ENCODE measurements around the gene IL1RAPL1. TPM values are rescaled to one million over a fixed set of nuclear protein-coding genes. Genes with fewer than 3 reads are reported as not detected.

IL1RAPL1 gene
- total RNA-seq, 2 experiments from 2014 or later: not detected

DNA sequence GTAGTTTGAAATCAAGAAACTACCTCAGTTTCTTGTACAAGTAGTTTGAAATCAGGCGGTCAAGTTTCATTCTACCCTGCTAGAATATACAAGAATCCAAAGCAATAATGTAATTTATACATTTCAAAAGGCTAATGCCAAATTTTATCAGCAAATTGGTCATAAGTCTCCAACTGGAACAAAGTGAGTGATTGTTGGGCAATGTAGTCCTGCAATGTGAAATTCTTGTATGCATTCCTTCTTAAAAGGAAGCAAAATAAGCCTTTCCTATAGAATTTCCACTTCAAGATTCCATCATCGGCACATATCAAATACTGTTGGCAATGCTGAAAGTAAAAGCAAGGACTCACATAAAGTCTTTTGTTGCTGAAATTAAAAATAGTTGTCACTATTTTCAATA is 334.9 kb downstream of the IL1RAPL1 start:
- no peak for DNase-seq
- CTCF ChIA-PET: no interaction called here
- H3K9me3 Mint-ChIP-seq: no peaks in the 10 kb centered on the region
- no peaks in the 10 kb centered on the region for H3K36me3 Mint-ChIP-seq (ENCODE audit: low read depth)
- H3K27ac Mint-ChIP-seq: no peak overlapping the region
- H3K4me1 Mint-ChIP-seq (ENCODE audit: low read depth): no peaks in the 10 kb centered on the region
- no peak overlapping the region for H3K4me3 Mint-ChIP-seq
- intact Hi-C loops (cut with micrococcal nuclease): no loop called here
- H3K27me3 Mint-ChIP-seq (ENCODE audit: low read depth): no peaks in the 10 kb centered on the region

DNA sequence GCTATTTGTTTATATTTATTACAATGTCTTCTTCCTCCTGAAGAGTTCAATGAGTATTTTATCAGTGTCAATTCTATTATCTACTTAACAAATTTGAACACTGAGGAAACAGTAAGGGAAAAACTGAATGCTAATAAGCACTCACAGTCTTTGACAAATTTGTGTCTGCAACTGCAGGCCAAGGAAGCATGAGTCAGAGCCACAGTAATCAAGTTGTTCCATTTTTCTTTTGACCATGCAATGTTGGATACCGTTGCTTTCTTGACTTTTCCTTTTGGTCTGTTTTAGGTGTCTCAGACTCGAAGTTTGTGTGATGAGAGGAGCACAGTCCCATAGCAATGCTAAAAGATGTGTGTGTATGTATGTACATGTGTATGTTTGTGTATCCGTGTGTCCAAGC is 359.6 kb downstream of the IL1RAPL1 start:
- intact Hi-C loops (cut with micrococcal nuclease): no loop called here
- CTCF ChIA-PET: no interaction called here
- H3K9me3 Mint-ChIP-seq: no peaks in the 10 kb centered on the region
- H3K36me3 Mint-ChIP-seq (ENCODE audit: low read depth): no peaks in the 10 kb centered on the region
- no peak overlapping the region for H3K4me3 Mint-ChIP-seq
- DNase-seq: no peak
- H3K4me1 Mint-ChIP-seq (ENCODE audit: low read depth): no peaks in the 10 kb centered on the region
- H3K27ac Mint-ChIP-seq: no peak overlapping the region
- no peaks in the 10 kb centered on the region for H3K27me3 Mint-ChIP-seq (ENCODE audit: low read depth)

GRCh38 chrX:28960063-28960462 is 372.8 kb downstream of the IL1RAPL1 start:
- CTCF ChIA-PET: no interaction called here
- H3K4me1 Mint-ChIP-seq (ENCODE audit: low read depth): no peaks in the 10 kb centered on the region
- H3K27ac Mint-ChIP-seq: no peak overlapping the region
- peaks cover 3% of the 10 kb centered on the region for H3K9me3 Mint-ChIP-seq
- no peaks in the 10 kb centered on the region for H3K36me3 Mint-ChIP-seq (ENCODE audit: low read depth)
- no peaks in the 10 kb centered on the region for H3K27me3 Mint-ChIP-seq (ENCODE audit: low read depth)
- DNase-seq: no peak
- no peak overlapping the region for H3K4me3 Mint-ChIP-seq
- intact Hi-C loops (cut with micrococcal nuclease): no loop called here

DNA sequence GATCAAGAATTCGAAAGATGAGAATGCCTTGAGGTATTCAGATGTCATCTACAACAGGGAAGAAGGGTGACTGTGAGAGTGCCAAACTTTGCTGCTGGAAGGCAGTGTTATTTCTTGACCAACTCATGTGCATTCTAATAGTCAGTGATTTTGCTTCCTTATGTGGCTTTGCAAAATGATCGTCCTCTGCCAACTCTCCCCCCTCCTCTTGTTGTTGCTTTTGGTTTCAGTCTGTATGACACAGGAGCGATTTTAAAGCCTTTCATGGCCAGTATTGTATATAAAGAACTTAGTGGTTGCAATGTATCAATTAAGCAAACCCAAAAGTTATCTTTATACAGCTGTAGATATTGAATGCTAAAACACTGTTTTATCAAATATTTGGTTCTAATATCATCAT is 379.1 kb downstream of the IL1RAPL1 start:
- Mint-ChIP-seq H3K9me3 (no peaks in the 10 kb centered on the region), H3K27me3 (ENCODE audit: low read depth) (no peaks in the 10 kb centered on the region), H3K27ac (no peak overlapping the region), H3K4me3 (no peak overlapping the region), H3K4me1 (ENCODE audit: low read depth) (no peaks in the 10 kb centered on the region), H3K36me3 (ENCODE audit: low read depth) (no peaks in the 10 kb centered on the region)
- intact Hi-C loops (cut with micrococcal nuclease): no loop called here
- CTCF ChIA-PET: no interaction called here
- no peak for DNase-seq

- Mint-ChIP-seq H3K27me3 (ENCODE audit: low read depth) (no peaks in the 10 kb centered on the region), H3K36me3 (ENCODE audit: low read depth) (no peaks in the 10 kb centered on the region), H3K9me3 (peaks cover 4% of the 10 kb centered on the region), H3K4me1 (ENCODE audit: low read depth) (no peaks in the 10 kb centered on the region), H3K4me3 (no peak overlapping the region), H3K27ac (no peak overlapping the region)
- CTCF ChIA-PET: no interaction called here
- intact Hi-C loops (cut with micrococcal nuclease): no loop called here
- DNase-seq: no peak
Measured at GRCh38 chrX:28969126-28969525, 381.9 kb downstream of the IL1RAPL1 start.

GRCh38 chrX:28979877-28980276 is 392.6 kb downstream of the IL1RAPL1 start:
- no peak for DNase-seq
- H3K4me3 Mint-ChIP-seq: no peak overlapping the region
- no peaks in the 10 kb centered on the region for H3K36me3 Mint-ChIP-seq (ENCODE audit: low read depth)
- CTCF ChIA-PET: no interaction called here
- no peaks in the 10 kb centered on the region for H3K27me3 Mint-ChIP-seq (ENCODE audit: low read depth)
- peaks cover 2% of the 10 kb centered on the region for H3K9me3 Mint-ChIP-seq
- no peak overlapping the region for H3K27ac Mint-ChIP-seq
- H3K4me1 Mint-ChIP-seq (ENCODE audit: low read depth): no peaks in the 10 kb centered on the region
- intact Hi-C loops (cut with micrococcal nuclease): no loop called here

DNA sequence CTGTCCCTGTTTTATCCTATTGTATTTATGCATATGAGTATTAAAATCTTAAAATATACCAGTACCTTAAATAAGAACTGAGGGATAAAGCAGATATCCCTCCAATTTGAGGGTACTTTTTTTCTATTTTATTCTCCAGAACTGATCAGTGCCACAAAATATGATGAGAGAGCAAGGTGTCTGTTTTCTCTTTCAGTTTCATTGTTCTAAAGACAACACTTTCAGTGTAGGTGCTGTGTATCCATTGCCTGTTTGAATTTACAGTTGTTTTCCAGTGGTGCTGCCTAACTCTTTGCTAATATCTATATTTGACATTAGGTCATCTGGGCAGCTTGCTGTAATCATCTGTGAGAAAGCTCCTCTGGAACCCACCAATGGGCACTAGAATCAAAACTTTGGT is 394.7 kb downstream of the IL1RAPL1 start:
- H3K36me3 Mint-ChIP-seq (ENCODE audit: low read depth): no peaks in the 10 kb centered on the region
- CTCF ChIA-PET: no interaction called here
- intact Hi-C loops (cut with micrococcal nuclease): no loop called here
- no peak for DNase-seq
- H3K27me3 Mint-ChIP-seq (ENCODE audit: low read depth): no peaks in the 10 kb centered on the region
- H3K4me1 Mint-ChIP-seq (ENCODE audit: low read depth): no peaks in the 10 kb centered on the region
- no peak overlapping the region for H3K4me3 Mint-ChIP-seq
- H3K9me3 Mint-ChIP-seq: peaks cover 2% of the 10 kb centered on the region
- H3K27ac Mint-ChIP-seq: no peak overlapping the region

GRCh38 chrX:28988246-28988645 is 401.0 kb downstream of the IL1RAPL1 start:
- H3K4me1 Mint-ChIP-seq (ENCODE audit: low read depth): no peaks in the 10 kb centered on the region
- no peak for DNase-seq
- CTCF ChIA-PET: interaction anchor here (0.6 kb wide), 1 partner anchor 819 kb away, joined by 3 read pairs; no protein-coding TSS in a partner anchor
- H3K36me3 Mint-ChIP-seq (ENCODE audit: low read depth): no peaks in the 10 kb centered on the region
- H3K27me3 Mint-ChIP-seq (ENCODE audit: low read depth): no peaks in the 10 kb centered on the region
- H3K9me3 Mint-ChIP-seq: peaks cover 2% of the 10 kb centered on the region
- intact Hi-C loops (cut with micrococcal nuclease): no loop called here
- H3K27ac Mint-ChIP-seq: no peak overlapping the region
- no peak overlapping the region for H3K4me3 Mint-ChIP-seq

GRCh38 chrX:28997706-28998463 is 410.6 kb downstream of the IL1RAPL1 start:
- no peak overlapping the region for H3K27ac Mint-ChIP-seq

DNA sequence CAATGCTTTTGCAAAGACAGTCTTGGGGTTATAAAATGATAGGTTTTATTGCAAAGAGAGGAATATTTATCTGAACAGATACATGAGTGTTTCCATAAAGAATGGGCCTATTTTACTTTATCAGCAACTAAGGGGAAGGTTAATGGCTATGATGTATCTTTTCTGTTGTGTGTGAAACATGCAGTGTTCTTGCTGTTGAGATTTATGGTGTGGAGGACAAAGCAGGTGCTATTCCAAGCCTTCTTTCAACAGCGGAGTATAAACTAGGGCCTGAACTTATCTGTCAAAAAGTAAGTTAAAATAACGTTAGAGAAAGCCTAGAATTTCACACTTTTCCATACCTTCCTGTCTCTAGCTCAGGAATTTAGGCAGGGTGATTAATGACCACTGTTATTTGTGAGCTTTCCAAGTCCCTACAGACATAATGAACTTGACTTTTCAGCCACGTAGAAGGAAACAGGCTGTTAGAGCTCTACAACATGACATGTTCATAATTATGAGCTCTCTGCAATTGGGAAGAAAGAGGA is 411.4 kb downstream of the IL1RAPL1 start:
- no peak for DNase-seq
- CTCF ChIA-PET: no interaction called here
- H3K9me3 Mint-ChIP-seq: peaks cover 2% of the 10 kb centered on the region
- intact Hi-C loops (cut with micrococcal nuclease): no loop called here
- H3K4me1 Mint-ChIP-seq (ENCODE audit: low read depth): no peaks in the 10 kb centered on the region
- no peak overlapping the region for H3K4me3 Mint-ChIP-seq
- H3K27me3 Mint-ChIP-seq (ENCODE audit: low read depth): no peaks in the 10 kb centered on the region
- H3K36me3 Mint-ChIP-seq (ENCODE audit: low read depth): no peaks in the 10 kb centered on the region
- no peak overlapping the region for H3K27ac Mint-ChIP-seq

More at GRCh38 chrX:28997706-28998463, 410.6 kb downstream of the IL1RAPL1 start:
- Mint-ChIP-seq H3K4me3 (no peak overlapping the region), H3K9me3 (peaks cover 2% of the 10 kb centered on the region), H3K4me1 (ENCODE audit: low read depth) (no peaks in the 10 kb centered on the region), H3K27me3 (ENCODE audit: low read depth) (no peaks in the 10 kb centered on the region), H3K36me3 (ENCODE audit: low read depth) (no peaks in the 10 kb centered on the region)
- no peak for DNase-seq
- intact Hi-C loops (cut with micrococcal nuclease): no loop called here
- CTCF ChIA-PET: no interaction called here

GRCh38 chrX:29012867-29013266 is 425.6 kb downstream of the IL1RAPL1 start:
- H3K27me3 Mint-ChIP-seq (ENCODE audit: low read depth): no peaks in the 10 kb centered on the region
- CTCF ChIA-PET: no interaction called here
- no peaks in the 10 kb centered on the region for H3K36me3 Mint-ChIP-seq (ENCODE audit: low read depth)
- DNase-seq: no peak
- no peak overlapping the region for H3K27ac Mint-ChIP-seq
- H3K4me1 Mint-ChIP-seq (ENCODE audit: low read depth): no peaks in the 10 kb centered on the region
- H3K9me3 Mint-ChIP-seq: peaks cover 3% of the 10 kb centered on the region
- no peak overlapping the region for H3K4me3 Mint-ChIP-seq
- intact Hi-C loops (cut with micrococcal nuclease): no loop called here

DNA sequence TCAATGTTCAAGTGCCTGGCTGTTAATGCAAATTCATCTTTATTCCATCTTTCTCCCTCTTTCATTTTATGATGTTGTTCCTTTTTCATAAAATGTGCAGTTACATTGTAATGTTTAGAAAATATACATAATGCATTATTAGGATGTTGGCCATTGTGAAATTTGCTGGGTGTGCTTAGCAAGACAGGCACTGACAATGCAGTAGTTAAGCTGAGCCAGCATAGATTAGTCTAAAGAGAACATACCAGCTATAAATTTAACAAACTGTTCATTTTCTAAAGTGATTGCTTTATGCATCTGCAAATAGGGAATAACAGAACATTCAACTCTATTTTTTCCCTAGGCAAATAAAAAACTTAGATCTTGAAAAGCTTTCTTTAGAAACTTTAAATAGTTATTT is 436.0 kb downstream of the IL1RAPL1 start:
- CTCF ChIA-PET: no interaction called here
- Mint-ChIP-seq H3K36me3 (ENCODE audit: low read depth) (no peaks in the 10 kb centered on the region), H3K4me3 (no peak overlapping the region), H3K4me1 (ENCODE audit: low read depth) (no peaks in the 10 kb centered on the region), H3K9me3 (peaks cover 2% of the 10 kb centered on the region), H3K27ac (no peak overlapping the region), H3K27me3 (ENCODE audit: low read depth) (no peaks in the 10 kb centered on the region)
- DNase-seq: no peak
- intact Hi-C loops (cut with micrococcal nuclease): no loop called here

DNA sequence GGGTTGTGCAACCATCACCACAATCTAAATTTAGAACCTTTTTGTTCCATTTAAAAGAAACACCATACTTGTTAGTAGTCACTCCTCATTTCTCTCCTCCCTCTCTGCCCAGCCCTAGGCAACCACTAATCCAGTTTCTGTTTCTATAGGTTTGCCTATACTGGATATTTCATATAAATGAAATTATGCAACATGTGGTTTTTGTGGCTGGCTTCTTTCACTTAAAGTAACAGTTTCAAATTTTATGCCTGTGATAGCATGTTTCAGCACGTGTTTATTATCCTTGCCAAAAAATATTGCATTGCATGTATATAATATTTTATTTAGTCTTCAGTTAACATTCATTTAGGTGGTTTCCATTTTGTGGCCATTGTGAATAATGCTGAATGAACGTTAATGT is 437.6 kb downstream of the IL1RAPL1 start:
- Mint-ChIP-seq H3K27me3 (ENCODE audit: low read depth) (no peaks in the 10 kb centered on the region), H3K4me3 (no peak overlapping the region), H3K9me3 (peaks cover 2% of the 10 kb centered on the region), H3K27ac (no peak overlapping the region), H3K36me3 (ENCODE audit: low read depth) (no peaks in the 10 kb centered on the region), H3K4me1 (ENCODE audit: low read depth) (no peaks in the 10 kb centered on the region)
- intact Hi-C loops (cut with micrococcal nuclease): no loop called here
- no peak for DNase-seq
- CTCF ChIA-PET: no interaction called here
